T1000 (cell line): ENCODE measurements around the gene SAMD10.
"Not testable (repeated sequence)": the region's sequence is repeated elsewhere in the genome, so short reads cannot be mapped to it uniquely, and the experiment has no call there.

Source experiments
- DNase-seq: peaks from one replicate; lab custom pipeline; 2025; ENCODE audit warnings: mixed read lengths; lab: John Stamatoyannopoulos, UW

Gene SAMD10

GRCh38 chr20:63968928-63969760, 10.3 kb downstream of the SAMD10 start:
- DNase-seq = no peak

DNA sequence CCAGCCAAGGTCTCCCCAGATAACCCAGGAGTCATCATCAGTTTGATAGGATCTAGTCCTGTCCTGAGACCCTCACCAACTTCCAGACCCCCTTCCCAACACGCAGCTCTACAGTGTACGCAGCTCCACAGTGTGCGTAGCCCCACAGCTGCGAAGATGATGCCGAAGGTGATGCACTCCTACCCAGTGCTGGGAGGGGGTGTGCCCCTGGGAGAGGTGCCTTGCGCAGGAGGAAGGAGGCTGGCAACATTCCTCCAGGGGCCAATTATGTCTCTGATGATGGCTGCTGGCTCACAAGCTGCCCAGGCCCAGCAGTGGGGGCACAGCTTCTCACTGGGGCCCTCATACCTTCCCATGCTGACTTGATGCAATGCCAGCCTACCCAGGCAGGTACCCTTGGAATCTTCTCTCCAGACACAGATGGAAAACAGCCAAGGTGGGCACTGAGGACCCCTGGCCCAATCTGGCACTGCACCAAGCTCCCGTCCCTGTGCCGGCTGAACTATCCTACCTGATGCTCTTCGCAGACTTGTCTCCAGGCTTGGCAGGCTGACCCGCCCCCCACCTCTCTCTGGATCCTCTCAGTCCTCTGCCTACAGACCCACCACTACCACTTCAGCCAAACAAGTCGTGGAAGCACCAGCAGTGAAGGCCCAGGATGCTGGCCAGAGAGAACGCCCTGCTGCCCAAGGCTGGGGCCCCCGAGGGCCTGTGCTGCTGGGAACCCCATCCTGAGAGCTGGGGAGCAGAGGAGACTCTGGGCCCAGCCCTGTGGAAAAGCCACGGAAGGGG, 11.1 kb downstream of the SAMD10 start:
- DNase-seq = no peak

GRCh38 chr20:63967330-63968135, 11.9 kb downstream of the SAMD10 start:
- no peak for DNase-seq

DNA sequence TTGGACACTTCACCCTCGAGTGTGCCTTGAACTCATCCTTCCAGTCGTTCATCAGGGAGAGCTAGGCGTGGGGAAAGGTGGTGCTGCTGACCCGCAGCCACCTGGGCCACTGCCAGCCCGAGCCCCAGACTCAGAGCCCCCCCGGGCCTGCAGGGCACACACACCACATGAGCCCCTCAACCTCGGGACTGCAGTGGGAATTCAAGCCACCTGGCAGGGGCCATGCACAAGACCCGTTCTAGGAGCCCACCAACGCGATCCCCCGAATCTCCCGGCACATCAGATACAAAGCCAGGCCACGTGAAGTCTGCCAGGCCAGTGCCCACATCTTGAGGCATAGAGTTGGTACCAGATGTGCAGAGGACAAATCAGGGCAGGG, 12.5 kb downstream of the SAMD10 start:
- no peak for DNase-seq

- no peak for DNase-seq
Observed at GRCh38 chr20:63966172-63966943, 13.1 kb downstream of the SAMD10 start.

DNA sequence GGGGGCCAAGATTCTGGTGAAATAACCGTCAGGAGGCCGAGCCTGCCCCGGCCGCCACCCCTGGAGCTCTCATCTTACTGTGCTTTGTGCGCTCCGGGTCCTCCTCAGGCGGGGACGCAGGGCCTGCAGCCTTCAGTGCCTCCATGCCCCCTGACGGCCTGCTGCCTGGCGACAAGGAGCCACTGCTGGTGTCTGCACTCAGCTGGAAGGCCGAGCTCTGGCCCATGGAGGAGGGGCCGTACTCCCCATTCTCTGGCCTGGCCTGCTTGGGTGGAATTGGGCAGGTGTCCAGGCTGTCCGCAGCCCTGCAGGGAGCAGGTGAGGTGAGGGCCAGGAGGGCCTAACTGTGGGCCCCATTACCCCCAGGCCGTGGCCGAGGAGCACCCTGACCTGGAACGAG, 15.0 kb downstream of the SAMD10 start:
- DNase-seq = no peak

GRCh38 chr20:63963784-63964301, 15.6 kb downstream of the SAMD10 start:
- no peak for DNase-seq

GRCh38 chr20:63963348-63963741, 16.1 kb downstream of the SAMD10 start:
- no peak for DNase-seq

DNA sequence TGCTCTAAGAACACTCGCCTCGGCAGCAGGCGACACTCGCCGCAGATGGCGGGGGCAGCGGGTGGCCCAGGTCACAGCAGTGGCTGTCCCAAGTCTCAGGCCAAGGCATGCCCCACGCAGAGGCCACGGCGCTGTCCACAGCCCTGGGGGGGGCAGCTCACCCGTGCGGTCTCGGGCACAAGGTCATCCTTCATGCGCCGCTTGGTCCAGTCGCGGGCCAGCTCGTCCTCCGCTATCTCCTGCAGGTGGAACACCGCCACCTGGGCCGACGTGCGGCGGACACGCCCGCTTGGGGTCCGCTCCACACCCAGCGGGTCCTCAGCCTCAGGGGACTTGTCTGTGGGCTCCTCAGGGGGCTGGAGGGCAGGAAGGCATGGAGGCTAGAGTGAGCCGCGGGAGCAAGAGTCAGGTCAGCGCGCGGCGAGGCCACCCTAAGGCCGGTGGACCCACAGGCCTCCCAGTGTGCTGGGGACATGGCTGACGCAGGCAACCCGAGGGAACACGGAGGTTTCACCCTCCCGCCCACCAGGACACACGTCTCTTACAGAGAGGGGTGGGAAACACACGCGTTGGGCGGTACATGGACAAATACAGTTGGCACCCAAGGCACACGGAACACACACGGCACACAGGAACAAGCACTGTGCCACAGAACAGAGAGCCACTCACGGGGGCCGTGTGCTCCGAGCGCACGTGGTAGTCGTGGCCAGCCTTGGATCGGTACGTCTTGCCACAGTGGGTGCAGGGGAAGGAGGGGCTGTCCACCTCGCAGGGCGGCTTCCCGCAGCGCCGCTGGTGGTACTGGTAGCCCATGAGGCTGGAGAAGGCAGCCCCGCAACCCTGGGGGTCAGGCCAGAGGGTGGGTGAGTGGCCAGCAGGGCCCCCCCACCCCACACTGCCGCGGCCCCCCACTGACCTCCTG, 16.8 kb downstream of the SAMD10 start:
- no peak for DNase-seq

- no peak for DNase-seq
Observed at GRCh38 chr20:63961664-63962425, 17.6 kb downstream of the SAMD10 start.

DNA sequence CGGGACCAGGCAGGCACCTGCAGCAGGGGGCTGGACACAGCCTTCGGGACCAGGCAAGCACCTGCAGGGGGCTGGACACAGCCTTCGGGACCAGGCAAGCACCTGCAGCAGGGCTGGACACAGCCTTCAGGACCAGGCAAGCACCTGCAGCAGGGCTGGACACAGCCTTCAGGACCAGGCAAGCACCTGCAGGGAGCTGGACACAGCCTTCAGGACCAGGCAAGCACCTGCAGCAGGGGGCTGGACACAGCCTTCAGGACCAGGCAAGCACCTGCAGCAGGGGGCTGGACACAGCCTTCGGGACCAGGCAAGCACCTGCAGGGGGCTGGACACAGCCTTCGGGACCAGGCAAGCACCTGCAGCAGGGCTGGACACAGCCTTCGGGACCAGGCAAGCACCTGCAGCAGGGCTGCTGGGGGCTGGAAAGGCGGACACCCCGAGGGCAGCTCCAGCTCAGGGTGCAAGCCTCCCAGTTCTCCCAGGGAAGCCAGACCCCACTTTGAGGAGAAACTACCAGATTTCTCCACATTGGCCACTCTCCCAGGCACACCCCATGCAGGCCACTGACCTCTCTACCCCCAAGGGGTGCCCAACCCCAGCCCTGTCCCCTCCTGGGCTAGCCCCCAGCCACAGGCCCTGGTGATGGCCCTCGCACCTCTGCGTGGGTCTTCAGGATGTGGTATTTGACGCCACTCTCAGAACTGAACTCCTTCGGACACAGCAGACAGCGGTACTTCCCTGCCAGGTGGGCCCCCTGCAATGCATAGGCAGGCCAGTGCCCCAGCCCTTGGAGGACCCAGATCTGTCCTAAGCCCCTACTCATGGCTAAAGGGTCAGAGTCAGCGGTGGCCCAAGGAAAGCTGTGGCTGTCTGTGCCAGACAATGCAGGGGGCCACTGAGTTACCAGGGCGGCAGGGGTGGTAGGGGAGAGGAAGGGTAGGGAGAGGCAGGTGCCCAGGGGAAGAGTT, 18.5 kb downstream of the SAMD10 start:
- not testable (repeated sequence) for DNase-seq

DNA sequence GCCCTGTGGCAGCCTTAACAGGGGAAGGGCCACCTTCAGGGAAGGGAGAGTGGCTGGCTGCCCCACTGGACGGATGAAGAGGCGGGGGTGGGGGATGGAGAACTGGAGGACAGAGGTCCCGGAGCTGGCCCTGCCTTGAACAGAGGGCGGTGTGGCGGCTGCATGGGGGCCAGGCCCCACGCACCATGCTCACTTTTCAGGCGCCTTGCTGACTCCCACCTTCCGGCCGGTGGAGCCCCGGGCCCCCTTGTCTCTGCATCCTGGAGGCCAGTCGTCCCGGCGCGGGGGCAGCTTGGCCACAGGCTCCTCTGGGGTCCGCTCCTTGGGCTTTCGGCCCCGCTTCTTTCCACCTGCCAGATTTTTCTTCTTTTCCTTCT, 19.8 kb downstream of the SAMD10 start:
- no peak for DNase-seq

- DNase-seq = no peak
Observed at GRCh38 chr20:63958964-63959698, 20.3 kb downstream of the SAMD10 start.

GRCh38 chr20:63958471-63958870, 21.0 kb downstream of the SAMD10 start:
- no peak for DNase-seq

DNA sequence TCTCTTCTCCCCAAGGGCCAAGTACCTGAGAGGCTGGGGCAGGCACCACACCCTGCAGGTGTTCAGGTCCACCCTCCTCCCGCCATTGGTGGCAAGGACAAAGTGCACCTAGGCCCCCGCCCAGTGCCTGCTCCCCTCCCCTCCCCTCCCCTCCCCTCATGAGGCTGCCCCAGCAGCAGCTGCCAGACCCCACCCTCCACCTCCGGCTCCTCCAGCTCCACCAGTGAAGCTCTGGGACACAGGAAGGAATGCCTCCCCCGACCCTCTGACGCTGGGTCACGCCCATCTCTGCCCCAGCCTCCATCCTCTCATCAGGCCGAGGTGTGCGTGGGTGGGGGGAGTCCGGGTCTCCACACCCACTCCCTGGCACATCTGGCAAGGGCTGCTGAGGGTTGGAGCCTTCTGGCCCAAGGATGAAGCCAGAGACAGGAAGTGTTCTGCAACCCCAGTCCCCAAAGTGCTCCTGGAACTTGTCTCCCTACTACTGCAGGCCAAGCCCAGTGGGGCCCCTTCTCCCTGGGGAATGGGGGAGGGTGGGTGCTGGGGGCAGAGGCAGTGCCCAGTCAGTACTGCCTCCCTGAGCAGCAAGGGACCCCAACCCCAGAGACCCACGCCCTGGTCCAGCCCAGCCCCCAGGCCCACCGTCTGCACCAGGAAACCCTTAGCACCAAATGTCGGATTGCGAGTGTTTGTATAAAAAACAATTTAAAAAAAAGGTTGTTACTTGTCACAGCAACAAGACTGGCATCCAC, 21.6 kb downstream of the SAMD10 start:
- DNase-seq = no peak

- DNase-seq = peak; percentile 23
Observed at GRCh38 chr20:63957004-63957689, 22.3 kb downstream of the SAMD10 start.
